ENCODE data around the gene CD300H.

Gene CD300H

GRCh38 chr17:74567397-74567796, at the start of gene CD300H:
Gene CD300H, minus strand, starts transcription at chr17:74567509.
- DNase-seq: no peak

GRCh38 chr17:74616696-74617095, 49.4 kb upstream of the CD300H start:
- no peak for DNase-seq

GRCh38 chr17:74612046-74612445, 44.7 kb upstream of the CD300H start:
- no peak for DNase-seq

GRCh38 chr17:74610108-74610507, 42.8 kb upstream of the CD300H start:
- no peak for DNase-seq

- no peak for DNase-seq
These were observed 41.2 kb upstream of the CD300H start for GRCh38 chr17:74608511-74608910.

- no peak for DNase-seq
These were observed 39.9 kb upstream of the CD300H start for GRCh38 chr17:74607221-74607620.

- DNase-seq: no peak
These were observed 38.7 kb upstream of the CD300H start for GRCh38 chr17:74606050-74606449.

- peak; percentile 44 for DNase-seq
These were observed 38.1 kb upstream of the CD300H start for GRCh38 chr17:74605361-74605760.

- no peak for DNase-seq
These were observed 37.5 kb upstream of the CD300H start for GRCh38 chr17:74604761-74605160.

GRCh38 chr17:74604200-74604599, 36.9 kb upstream of the CD300H start:
- DNase-seq: no peak

GRCh38 chr17:74603746-74604145, 36.4 kb upstream of the CD300H start:
- no peak for DNase-seq

GRCh38 chr17:74603037-74603635, 35.8 kb upstream of the CD300H start:
- DNase-seq: no peak

GRCh38 chr17:74601944-74602572, 34.7 kb upstream of the CD300H start:
- DNase-seq: peak; percentile 3

- no peak for DNase-seq
These were observed 32.2 kb upstream of the CD300H start for GRCh38 chr17:74599448-74599939.

- DNase-seq: no peak
These were observed 31.7 kb upstream of the CD300H start for GRCh38 chr17:74599023-74599399.

- no peak for DNase-seq
These were observed 31.2 kb upstream of the CD300H start for GRCh38 chr17:74598346-74599022.

GRCh38 chr17:74597069-74597790, 29.9 kb upstream of the CD300H start:
- DNase-seq: no peak

GRCh38 chr17:74595037-74595750, 27.9 kb upstream of the CD300H start:
- DNase-seq: no peak

- no peak for DNase-seq
These were observed 25.0 kb upstream of the CD300H start, which contains the start of gene CD300LD for GRCh38 chr17:74592087-74592990. Gene CD300LD, minus strand, starts transcription at chr17:74592283. Its CDS starts 81 bp downstream, at chr17:74592202.

GRCh38 chr17:74591503-74591902, 24.2 kb upstream of the CD300H start:
- no peak for DNase-seq

GRCh38 chr17:74585711-74586110, 18.4 kb upstream of the CD300H start:
- no peak for DNase-seq

All from fibroblast of skin of right quadriceps (primary cell).